GM23248 (cell line): ENCODE measurements around the gene SYT1. TPM values are rescaled to one million over a fixed set of nuclear protein-coding genes. Genes with fewer than 3 reads are reported as not detected.
A peak's percentile ranks its signal among the peaks of the same experiment; 100 is the strongest.

Source experiments
- DNase-seq: peaks from one replicate; pipeline ENCODE4 v3.0.0-alpha.2; 2015
- H2AFZ ChIP-seq: fragments of 200-600 bp; sonication (generic); 2 replicates; pipeline ENCODE4 v1.6.1; 2016; ENCODE audit warnings: antibody characterized with exemption
- H3F3A ChIP-seq: fragments of 200-600 bp; sonication (generic); 2 replicates; pipeline ENCODE4 v1.6.1; 2016; ENCODE audit warnings: mild to moderate bottlenecking, antibody characterized with exemption, mixed run types; ENCODE audit not compliant: insufficient read depth
- H3K27ac ChIP-seq: fragments of 200-600 bp; sonication (generic); 2 replicates; pipeline ENCODE4 v1.5.1; 2016; ENCODE audit warnings: mild to moderate bottlenecking
- H3K27me3 ChIP-seq: fragments of 200-600 bp; sonication (generic); replicated peaks from 2 replicates; pipeline ENCODE4 v1.6.1; 2016; ENCODE audit warnings: mild to moderate bottlenecking; ENCODE audit not compliant: insufficient read depth
- H3K36me3 ChIP-seq: fragments of 200-600 bp; sonication (generic); 2 replicates; pipeline ENCODE4 v1.6.1; 2016; ENCODE audit warnings: low read depth, mild to moderate bottlenecking
- H3K4me1 ChIP-seq: fragments of 200-600 bp; sonication (generic); 2 replicates; pipeline ENCODE4 v1.6.1; 2016; ENCODE audit warnings: mild to moderate bottlenecking; ENCODE audit not compliant: insufficient read depth
- H3K4me2 ChIP-seq: fragments of 200-600 bp; sonication (generic); one replicate; pipeline ENCODE4 v1.6.1; 2016; ENCODE audit warnings: mild to moderate bottlenecking; ENCODE audit not compliant: unreplicated experiment
- H3K4me3 ChIP-seq: fragments of 200-600 bp; sonication (generic); 2 replicates; pipeline ENCODE4 v1.5.1; 2016; ENCODE audit warnings: mild to moderate bottlenecking
- H3K79me2 ChIP-seq: fragments of 200-600 bp; sonication (generic); 2 replicates; pipeline ENCODE4 v1.6.1; 2016; ENCODE audit warnings: mild to moderate bottlenecking; ENCODE audit not compliant: insufficient read depth
- H3K9ac ChIP-seq: fragments of 200-600 bp; sonication (generic); 2 replicates; pipeline ENCODE4 v1.6.1; 2016; ENCODE audit warnings: mild to moderate bottlenecking
- H3K9me2 ChIP-seq: fragments of 200-600 bp; sonication (generic); 2 replicates; pipeline ENCODE4 v1.6.1; 2016; ENCODE audit warnings: mixed run types, mild to moderate bottlenecking, moderate library complexity; ENCODE audit not compliant: insufficient read depth
- H3K9me3 ChIP-seq: fragments of 200-600 bp; sonication (generic); one replicate; pipeline ENCODE4 v1.6.1; 2017; ENCODE audit warnings: low read depth
- H4K20me1 ChIP-seq: fragments of 200-600 bp; sonication (generic); 2 replicates; pipeline ENCODE4 v1.6.0; 2016; ENCODE audit not compliant: insufficient read depth
- EZH2 ChIP-seq: fragments of 200-600 bp; sonication (generic); IDR thresholded peaks from 2 replicates; pipeline ENCODE4 v1.6.1; 2018; ENCODE audit warnings: antibody characterized with exemption, mild to moderate bottlenecking; ENCODE audit not compliant: insufficient read depth, poor library complexity, severe bottlenecking
- EZH2phosphoT487 ChIP-seq: fragments of 200-600 bp; sonication (generic); IDR thresholded peaks from 2 replicates; pipeline ENCODE4 v1.6.1; 2018; ENCODE audit warnings: antibody characterized with exemption, moderate library complexity, mild to moderate bottlenecking, low read depth; ENCODE audit not compliant: insufficient read depth
- WGBS, 2 experiments: methylation state at CpG; one replicate each; pipeline ENCODE4 v1.1.6; 2015 to 2017; ENCODE audit warnings: low lambda C conversion rate in 2 of 2, low coverage in 1 of 2; ENCODE audit errors: missing lambda C conversion rate in 2 of 2; 5-methylcytosine and 5-hydroxymethylcytosine counted together
- in situ Hi-C: fragments of 300-500 bp; cut with MboI; formaldehyde crosslinking; loops from 2 replicates; pipeline ENCODE4 v1.15.0; 2020
- polyA plus RNA-seq: library from polyadenylated mRNA; unstranded; fragments of >200 nt; fragmentation: Nextera tagmentation; extraction: Ambion mirVana; gene quantifications from 2 replicates; pipeline ENCODE4 v1.2.1, GENCODE V29; 2016
- total RNA-seq: library from RNA; depleted of rRNA; stranded (reverse); fragments of >200 nt; shearing (Covaris generic); gene quantifications from 2 replicates; pipeline ENCODE4 v1.2.3, GENCODE V29; 2014

The SYT1 gene
- total and polyA plus RNA-seq, 2 experiments from 2014 or later, result 1.7 to 2.4 TPM

GRCh38 chr12:79393842-79394241 is 529.3 kb downstream of the SYT1 start:
- no peaks in the 10 kb centered on the region for H3K9me3 ChIP-seq
- H3K36me3 ChIP-seq, result no peaks in the 10 kb centered on the region
- H3K4me3 ChIP-seq, result no peak overlapping the region
- no peak overlapping the region for H3K27ac ChIP-seq
- 73 to 85% methylated on average over 2 of the region's 2 CpGs for WGBS, 2 experiments
- no peaks in the 10 kb centered on the region for H3K79me2 ChIP-seq
- DNase-seq, result no peak
- H3K27me3 ChIP-seq, result no peaks in the 10 kb centered on the region
- H3F3A ChIP-seq, result no peaks in the 10 kb centered on the region
- 0 out of 2 replicates have a peak, but pooled peaks cover 7% of the 10 kb centered on the region for H3K4me1 ChIP-seq
- in situ Hi-C loops, result no loop called here
- no peak overlapping the region for H3K9ac ChIP-seq
- H4K20me1 ChIP-seq, result no peaks in the 10 kb centered on the region
- no peaks in the 10 kb centered on the region for H3K9me2 ChIP-seq
- H3K4me2 ChIP-seq, result no peak overlapping the region
- no peak overlapping the region for H2AFZ ChIP-seq
- TF ChIP-seq EZH2 (no peak), EZH2phosphoT487 (no peak)

GRCh38 chr12:79397609-79398008 is 533.0 kb downstream of the SYT1 start:
- Histone ChIP-seq H3K79me2 (no peaks in the 10 kb centered on the region), H3F3A (peaks cover 3% of the 10 kb centered on the region; the same call in 1 of the 2 replicates), H3K9me3 (no peaks in the 10 kb centered on the region), H4K20me1 (no peaks in the 10 kb centered on the region), H3K9me2 (no peaks in the 10 kb centered on the region), H3K4me3 (no peak overlapping the region), H2AFZ (no peak overlapping the region), H3K27me3 (no peaks in the 10 kb centered on the region), H3K9ac (no peak overlapping the region), H3K27ac (no peak overlapping the region), H3K4me2 (no peak overlapping the region), H3K4me1 (peaks cover 13% of the 10 kb centered on the region; the same call in 1 of the 2 replicates), H3K36me3 (no peaks in the 10 kb centered on the region)
- TF ChIP-seq EZH2 (no peak), EZH2phosphoT487 (no peak)
- WGBS, 2 experiments, result 59 to 63% methylated on average over 2 of the region's 2 CpGs
- DNase-seq, result no peak
- in situ Hi-C loops, result no loop called here

- Histone ChIP-seq H2AFZ (no peak overlapping the region), H3K27ac (no peak overlapping the region), H4K20me1 (no peaks in the 10 kb centered on the region), H3K4me3 (no peak overlapping the region), H3K4me2 (no peak overlapping the region), H3F3A (peaks cover 8% of the 10 kb centered on the region; the same call in 1 of the 2 replicates), H3K9ac (no peak overlapping the region), H3K27me3 (no peaks in the 10 kb centered on the region), H3K9me2 (no peaks in the 10 kb centered on the region), H3K79me2 (no peaks in the 10 kb centered on the region), H3K36me3 (no peaks in the 10 kb centered on the region), H3K9me3 (no peaks in the 10 kb centered on the region), H3K4me1 (peaks cover 21% of the 10 kb centered on the region)
- 99 to 100% methylated on average over 3 of the region's 3 CpGs for WGBS, 2 experiments
- TF ChIP-seq EZH2 (no peak), EZH2phosphoT487 (no peak)
- in situ Hi-C loops, result loop anchor here (25.0 kb wide), 2 partner anchors 337 to 862 kb away; no protein-coding TSS in a partner anchor
- DNase-seq, result no peak
These were observed 535.9 kb downstream of the SYT1 start for GRCh38 chr12:79400481-79400880.

- WGBS, 2 experiments, result 73 to 79% methylated on average over 2 of the region's 2 CpGs
- in situ Hi-C loops, result loop anchor here (25.0 kb wide), 2 partner anchors 335 to 860 kb away; no protein-coding TSS in a partner anchor
- Histone ChIP-seq H3K36me3 (no peaks in the 10 kb centered on the region), H3K27me3 (no peaks in the 10 kb centered on the region), H3F3A (peaks cover 15% of the 10 kb centered on the region; the same call in 1 of the 2 replicates), H2AFZ (peak overlapping the region; percentile 32; the same call in 1 of the 2 replicates), H3K79me2 (no peaks in the 10 kb centered on the region), H4K20me1 (no peaks in the 10 kb centered on the region), H3K9me2 (no peaks in the 10 kb centered on the region), H3K4me1 (peaks cover 31% of the 10 kb centered on the region), H3K9me3 (no peaks in the 10 kb centered on the region), H3K4me2 (peak overlapping the region; percentile 26), H3K9ac (no peak overlapping the region), H3K4me3 (no peak overlapping the region), H3K27ac (peak overlapping the region; percentile 14; the same call in 1 of the 2 replicates)
- TF ChIP-seq EZH2 (no peak), EZH2phosphoT487 (no peak)
- peak; percentile 70 for DNase-seq
These were observed 538.0 kb downstream of the SYT1 start for GRCh38 chr12:79402606-79403005.
